ENCODE data around the gene MRPS23.

The MRPS23 gene

GRCh38 chr17:57866319-57866718 lies 16.5 kb upstream of the MRPS23 start:
- no peaks in the 10 kb centered on the region; the same call in 1 of the 2 replicates for H3K36me3 ChIP-seq (ENCODE audit: control insufficient read depth, insufficient read depth, low read length)
- DNase-seq (ENCODE audit: extremely low read depth, insufficient read length): no peak
- no peak for TF ChIP-seq CTCF (IDR thresholded peaks at IDR 0.05; ENCODE audit: insufficient read depth, low read length, poor library complexity, severe bottlenecking)

GRCh38 chr17:57864273-57864672 lies 14.4 kb upstream of the MRPS23 start:
- Histone ChIP-seq H3K27me3 (replicated peaks; ENCODE audit: control insufficient read depth, insufficient read depth, low read length) (no peaks in the 10 kb centered on the region; the same call in 1 of the 2 replicates), H3K36me3 (ENCODE audit: control insufficient read depth, insufficient read depth, low read length) (no peaks in the 10 kb centered on the region), H3K4me3 (replicated peaks; ENCODE audit: low read depth, low read length) (no peak overlapping the region)
- no peak for TF ChIP-seq CTCF (IDR thresholded peaks at IDR 0.05; ENCODE audit: insufficient read depth, low read length, poor library complexity, severe bottlenecking)
- no peak for DNase-seq (ENCODE audit: extremely low read depth, insufficient read length)

More at GRCh38 chr17:57866319-57866718, 16.5 kb upstream of the MRPS23 start:
- no peaks in the 10 kb centered on the region for H3K27me3 ChIP-seq (replicated peaks; ENCODE audit: control insufficient read depth, insufficient read depth, low read length)
- no peak overlapping the region for H3K4me3 ChIP-seq (replicated peaks; ENCODE audit: low read depth, low read length)

GRCh38 chr17:57862694-57863667 lies 13.1 kb upstream of the MRPS23 start:
- no peaks in the 10 kb centered on the region; the same call in 1 of the 2 replicates for H3K27me3 ChIP-seq (replicated peaks; ENCODE audit: control insufficient read depth, insufficient read depth, low read length)
- H3K4me3 ChIP-seq (replicated peaks; ENCODE audit: low read depth, low read length): no peak overlapping the region

GRCh38 chr17:57861790-57862693 lies 12.2 kb upstream of the MRPS23 start:
- H3K27me3 ChIP-seq (replicated peaks; ENCODE audit: control insufficient read depth, insufficient read depth, low read length): no peaks in the 10 kb centered on the region; the same call in 1 of the 2 replicates

More at GRCh38 chr17:57862694-57863667, 13.1 kb upstream of the MRPS23 start:
- no peaks in the 10 kb centered on the region for H3K36me3 ChIP-seq (ENCODE audit: control insufficient read depth, insufficient read depth, low read length)
- no peak for TF ChIP-seq CTCF (IDR thresholded peaks at IDR 0.05; ENCODE audit: insufficient read depth, low read length, poor library complexity, severe bottlenecking)
- no peak for DNase-seq (ENCODE audit: extremely low read depth, insufficient read length)

More at GRCh38 chr17:57861790-57862693, 12.2 kb upstream of the MRPS23 start:
- Histone ChIP-seq H3K36me3 (ENCODE audit: control insufficient read depth, insufficient read depth, low read length) (no peaks in the 10 kb centered on the region), H3K4me3 (replicated peaks; ENCODE audit: low read depth, low read length) (no peak overlapping the region; the same call in 1 of the 2 replicates)
- DNase-seq (ENCODE audit: extremely low read depth, insufficient read length): no peak
- TF ChIP-seq CTCF (IDR thresholded peaks at IDR 0.05; ENCODE audit: insufficient read depth, low read length, poor library complexity, severe bottlenecking): no peak
